ENCODE measurements around the gene CSTPP1.

CSTPP1 gene

GRCh38 chr11:47166368-47166767 is 229.8 kb downstream of the CSTPP1 start:
- Histone ChIP-seq H3K36me3 (ENCODE audit: control insufficient read depth, low read length) (peaks cover 84% of the 10 kb centered on the region), H4K20me1 (ENCODE audit: control insufficient read depth, insufficient read depth, low read depth, low read length) (no peaks in the 10 kb centered on the region; the same call in 1 of the 2 replicates), H3K4me1 (ENCODE audit: control insufficient read depth, low read length) (no peaks in the 10 kb centered on the region), H3K9me3 (ENCODE audit: control insufficient read depth, insufficient read depth, low read length) (no peaks in the 10 kb centered on the region), H3F3A (ENCODE audit: control insufficient read depth, insufficient read depth) (no peaks in the 10 kb centered on the region; the same call in 1 of the 2 replicates), H3K4me3 (ENCODE audit: low read length) (no peak overlapping the region), H3K79me2 (ENCODE audit: control insufficient read depth, low read length) (peaks cover 21% of the 10 kb centered on the region), H3K4me2 (ENCODE audit: low read length) (no peak overlapping the region), H3K27me3 (ENCODE audit: control insufficient read depth, low read length) (no peaks in the 10 kb centered on the region), H3K27ac (ENCODE audit: low read depth, low read length) (no peak overlapping the region), H3K9me2 (replicated peaks; ENCODE audit: control insufficient read depth, low read length) (no peaks in the 10 kb centered on the region)
- TF ChIP-seq, protein P1, sequence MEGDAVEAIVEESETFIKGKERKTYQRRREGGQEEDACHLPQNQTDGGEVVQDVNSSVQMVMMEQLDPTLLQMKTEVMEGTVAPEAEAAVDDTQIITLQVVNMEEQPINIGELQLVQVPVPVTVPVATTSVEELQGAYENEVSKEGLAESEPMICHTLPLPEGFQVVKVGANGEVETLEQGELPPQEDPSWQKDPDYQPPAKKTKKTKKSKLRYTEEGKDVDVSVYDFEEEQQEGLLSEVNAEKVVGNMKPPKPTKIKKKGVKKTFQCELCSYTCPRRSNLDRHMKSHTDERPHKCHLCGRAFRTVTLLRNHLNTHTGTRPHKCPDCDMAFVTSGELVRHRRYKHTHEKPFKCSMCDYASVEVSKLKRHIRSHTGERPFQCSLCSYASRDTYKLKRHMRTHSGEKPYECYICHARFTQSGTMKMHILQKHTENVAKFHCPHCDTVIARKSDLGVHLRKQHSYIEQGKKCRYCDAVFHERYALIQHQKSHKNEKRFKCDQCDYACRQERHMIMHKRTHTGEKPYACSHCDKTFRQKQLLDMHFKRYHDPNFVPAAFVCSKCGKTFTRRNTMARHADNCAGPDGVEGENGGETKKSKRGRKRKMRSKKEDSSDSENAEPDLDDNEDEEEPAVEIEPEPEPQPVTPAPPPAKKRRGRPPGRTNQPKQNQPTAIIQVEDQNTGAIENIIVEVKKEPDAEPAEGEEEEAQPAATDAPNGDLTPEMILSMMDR (IDR thresholded peaks at IDR 0.05; ENCODE audit: low read depth, low read length, poor library complexity, severe bottlenecking): no peak
- TF ChIP-seq EZH2phosphoT487 (IDR thresholded peaks at IDR 0.05; ENCODE audit: borderline replicate concordance, low read length): no peak

DNA sequence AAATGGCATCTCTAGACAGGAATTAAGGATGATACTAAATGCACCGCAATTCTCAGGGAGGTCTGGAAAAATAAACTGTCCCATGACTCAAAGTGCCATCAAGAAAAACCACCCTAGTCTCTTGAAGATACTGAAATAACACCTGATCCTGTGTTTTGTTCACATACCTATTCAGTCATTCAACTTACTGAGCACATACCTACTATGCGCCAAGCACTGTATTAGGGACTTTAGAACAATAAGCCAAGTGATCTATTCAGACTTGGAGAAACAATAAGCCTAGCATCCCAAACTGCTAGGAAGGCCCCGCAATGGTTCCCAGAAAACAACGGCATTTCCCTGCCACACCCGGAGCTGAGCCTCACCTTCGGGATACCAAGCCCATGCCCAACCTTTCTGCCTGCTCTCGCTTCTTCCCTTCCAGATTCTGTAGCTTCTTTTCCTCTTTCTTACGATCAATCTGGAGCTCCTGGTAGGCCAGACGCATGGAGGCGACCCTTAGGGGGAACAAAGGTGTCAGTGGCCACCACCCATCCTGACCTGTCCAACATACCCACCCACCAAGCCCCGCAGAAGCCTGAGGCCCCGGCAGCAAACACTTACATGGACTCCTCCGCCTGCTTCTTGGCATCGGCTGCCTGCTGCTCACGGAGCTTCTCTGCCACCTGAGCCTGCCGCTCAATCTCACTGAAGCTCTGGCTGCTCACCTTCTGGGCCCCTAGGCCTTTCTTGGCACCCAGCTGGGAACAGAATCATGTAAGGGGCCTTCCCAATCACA is 234.7 kb downstream of the CSTPP1 start:
- Histone ChIP-seq H3K4me2 (ENCODE audit: low read length) (no peak overlapping the region), H3K36me3 (ENCODE audit: control insufficient read depth, low read length) (peaks cover 91% of the 10 kb centered on the region), H3K27ac (ENCODE audit: low read depth, low read length) (no peak overlapping the region), H3K27me3 (ENCODE audit: control insufficient read depth, low read length) (no peaks in the 10 kb centered on the region), H4K20me1 (ENCODE audit: control insufficient read depth, insufficient read depth, low read depth, low read length) (peaks cover 4% of the 10 kb centered on the region), H3K9me2 (replicated peaks; ENCODE audit: control insufficient read depth, low read length) (no peaks in the 10 kb centered on the region), H3K4me3 (ENCODE audit: low read length) (no peak overlapping the region), H3K4me1 (ENCODE audit: control insufficient read depth, low read length) (peaks cover 12% of the 10 kb centered on the region), H3K79me2 (ENCODE audit: control insufficient read depth, low read length) (peaks cover 69% of the 10 kb centered on the region), H3K9me3 (ENCODE audit: control insufficient read depth, insufficient read depth, low read length) (no peaks in the 10 kb centered on the region), H3F3A (ENCODE audit: control insufficient read depth, insufficient read depth) (no peaks in the 10 kb centered on the region; the same call in 1 of the 2 replicates)
- TF ChIP-seq, protein P1 (IDR thresholded peaks at IDR 0.05; ENCODE audit: low read depth, low read length, poor library complexity, severe bottlenecking): no peak
- no peak for TF ChIP-seq EZH2phosphoT487 (IDR thresholded peaks at IDR 0.05; ENCODE audit: borderline replicate concordance, low read length)

DNA sequence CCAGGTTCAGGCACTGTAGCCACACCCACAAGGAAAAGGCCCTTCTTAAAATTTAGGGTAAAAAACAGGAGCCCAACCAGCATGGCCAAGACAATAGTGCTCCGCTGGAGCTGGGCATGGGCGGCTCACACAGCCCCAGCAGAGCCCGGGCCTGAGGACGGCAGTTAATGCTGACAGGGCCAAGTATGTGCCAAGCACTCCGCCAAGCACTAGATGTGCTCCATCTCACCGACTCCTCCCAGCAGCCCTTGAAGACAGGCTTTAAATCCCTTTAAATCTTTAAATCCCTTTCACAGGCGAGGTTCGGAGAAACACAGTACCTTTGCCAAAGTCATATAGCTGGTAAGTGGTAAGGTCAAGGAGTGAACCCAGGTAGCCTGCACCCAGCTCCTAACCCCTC is 235.3 kb downstream of the CSTPP1 start:
- peaks cover 4% of the 10 kb centered on the region; the same call in 1 of the 2 replicates for H4K20me1 ChIP-seq (ENCODE audit: control insufficient read depth, insufficient read depth, low read depth, low read length)
- no peak overlapping the region for H3K4me2 ChIP-seq (ENCODE audit: low read length)
- peaks cover 74% of the 10 kb centered on the region for H3K79me2 ChIP-seq (ENCODE audit: control insufficient read depth, low read length)
- H3F3A ChIP-seq (ENCODE audit: control insufficient read depth, insufficient read depth): no peaks in the 10 kb centered on the region; the same call in 1 of the 2 replicates
- no peak overlapping the region for H3K4me3 ChIP-seq (ENCODE audit: low read length)
- no peaks in the 10 kb centered on the region for H3K9me2 ChIP-seq (replicated peaks; ENCODE audit: control insufficient read depth, low read length)
- H3K27ac ChIP-seq (ENCODE audit: low read depth, low read length): no peak overlapping the region
- H3K27me3 ChIP-seq (ENCODE audit: control insufficient read depth, low read length): no peaks in the 10 kb centered on the region
- H3K4me1 ChIP-seq (ENCODE audit: control insufficient read depth, low read length): peaks cover 12% of the 10 kb centered on the region
- no peaks in the 10 kb centered on the region for H3K9me3 ChIP-seq (ENCODE audit: control insufficient read depth, insufficient read depth, low read length)
- TF ChIP-seq, protein P1 (IDR thresholded peaks at IDR 0.05; ENCODE audit: low read depth, low read length, poor library complexity, severe bottlenecking): no peak
- no peak for TF ChIP-seq EZH2phosphoT487 (IDR thresholded peaks at IDR 0.05; ENCODE audit: borderline replicate concordance, low read length)
- H3K36me3 ChIP-seq (ENCODE audit: control insufficient read depth, low read length): peaks cover 89% of the 10 kb centered on the region

Data from DOHH2 (cell line).